Epithelial cell of umbilical artery (primary cell): ENCODE measurements around the gene GLOD4. TPM values are rescaled to one million over a fixed set of nuclear protein-coding genes. Genes with fewer than 3 reads are reported as not detected.

Source experiments
- total RNA-seq: library from RNA; depleted of rRNA; stranded (reverse); fragments of >200 nt; gene quantifications from 2 replicates; pipeline ENCODE4 v1.2.3, GENCODE V29; 2014

The GLOD4 gene, protein sequence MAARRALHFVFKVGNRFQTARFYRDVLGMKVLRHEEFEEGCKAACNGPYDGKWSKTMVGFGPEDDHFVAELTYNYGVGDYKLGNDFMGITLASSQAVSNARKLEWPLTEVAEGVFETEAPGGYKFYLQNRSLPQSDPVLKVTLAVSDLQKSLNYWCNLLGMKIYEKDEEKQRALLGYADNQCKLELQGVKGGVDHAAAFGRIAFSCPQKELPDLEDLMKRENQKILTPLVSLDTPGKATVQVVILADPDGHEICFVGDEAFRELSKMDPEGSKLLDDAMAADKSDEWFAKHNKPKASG
- 54.6 and 76.4 TPM in 2 replicates for total RNA-seq

DNA sequence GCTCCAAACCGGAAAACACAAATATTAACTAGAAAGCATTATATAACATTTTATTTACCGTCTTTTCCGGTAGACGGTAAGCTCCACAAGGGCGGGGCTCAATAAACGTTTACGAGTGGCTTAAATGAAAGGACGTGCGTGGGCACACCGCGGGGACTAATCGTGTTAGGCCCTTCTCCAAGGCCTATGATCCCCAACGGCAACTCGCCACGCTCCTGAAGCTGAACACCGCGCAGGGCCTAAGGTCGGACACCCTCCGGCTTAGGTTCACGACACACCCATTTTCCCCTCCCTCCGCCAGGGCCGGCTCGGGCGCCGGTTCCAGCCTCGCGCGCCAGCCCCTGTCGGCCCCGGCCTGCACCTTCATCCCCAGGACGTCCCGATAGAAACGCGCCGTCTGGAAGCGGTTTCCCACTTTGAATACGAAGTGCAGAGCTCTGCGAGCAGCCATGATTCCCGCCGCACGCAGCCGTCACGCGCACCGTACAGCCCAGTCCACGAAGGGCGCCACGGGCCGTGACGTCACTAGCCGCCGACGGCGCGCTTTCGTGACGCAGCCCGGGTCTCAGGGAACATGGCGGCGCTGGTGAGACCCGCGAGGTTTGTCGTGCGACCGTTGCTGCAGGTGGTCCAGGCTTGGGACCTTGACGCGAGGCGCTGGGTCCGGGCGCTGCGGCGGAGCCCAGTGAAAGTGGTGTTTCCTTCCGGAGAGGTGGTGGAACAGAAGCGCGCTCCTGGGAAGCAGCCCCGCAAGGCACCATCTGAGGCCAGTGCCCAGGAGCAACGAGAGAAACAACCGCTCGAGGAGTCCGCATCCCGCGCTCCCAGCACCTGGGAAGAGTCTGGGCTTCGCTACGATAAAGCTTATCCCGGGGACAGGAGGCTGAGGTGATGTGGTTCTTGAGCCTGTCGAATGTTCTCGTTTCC lies at the start of gene GLOD4, which contains the start of gene MRM3:
GLOD4 (minus strand) TSS at position 476 of the 927 bp plus-strand sequence; CDS start at position 451, 25 bp downstream.
MRM3 (plus strand) TSS at position 549 of the 927 bp plus-strand sequence; CDS start at position 575, 26 bp downstream.

DNA sequence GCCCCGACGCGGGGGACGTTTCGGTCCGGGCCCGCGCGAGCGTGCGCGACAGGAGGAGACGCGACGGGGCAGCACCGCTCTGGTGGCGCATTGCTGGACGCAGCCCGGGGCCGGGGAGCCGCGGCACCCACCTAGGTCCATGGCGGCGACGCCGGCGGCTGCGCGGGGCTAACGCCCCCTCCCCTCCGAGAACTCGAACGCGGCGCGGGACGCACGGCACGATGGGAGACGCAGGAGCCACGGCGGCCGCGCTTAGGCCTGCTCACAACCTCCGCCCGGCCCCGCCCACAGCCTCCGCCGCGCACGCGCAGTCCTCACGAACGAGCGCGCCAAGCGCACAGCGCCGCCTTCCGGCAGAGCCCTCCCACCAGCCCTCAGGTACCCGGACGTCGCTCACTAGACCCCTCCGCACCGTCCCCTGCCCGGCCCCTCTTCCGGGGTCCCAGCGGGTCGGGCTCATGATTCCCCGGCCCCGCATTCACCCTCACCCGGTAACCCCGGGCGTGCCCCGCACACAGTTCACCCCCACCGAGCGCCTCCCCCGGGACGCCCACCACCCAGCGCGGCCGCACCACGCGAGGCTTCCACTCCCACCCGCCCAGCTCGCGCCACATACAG lies 30.0 kb downstream of the GLOD4 start, which contains the start of gene GEMIN4:
GEMIN4 (minus strand) TSS at position 263 of the 618 bp plus-strand sequence; CDS start at position 141, 122 bp downstream.

DNA sequence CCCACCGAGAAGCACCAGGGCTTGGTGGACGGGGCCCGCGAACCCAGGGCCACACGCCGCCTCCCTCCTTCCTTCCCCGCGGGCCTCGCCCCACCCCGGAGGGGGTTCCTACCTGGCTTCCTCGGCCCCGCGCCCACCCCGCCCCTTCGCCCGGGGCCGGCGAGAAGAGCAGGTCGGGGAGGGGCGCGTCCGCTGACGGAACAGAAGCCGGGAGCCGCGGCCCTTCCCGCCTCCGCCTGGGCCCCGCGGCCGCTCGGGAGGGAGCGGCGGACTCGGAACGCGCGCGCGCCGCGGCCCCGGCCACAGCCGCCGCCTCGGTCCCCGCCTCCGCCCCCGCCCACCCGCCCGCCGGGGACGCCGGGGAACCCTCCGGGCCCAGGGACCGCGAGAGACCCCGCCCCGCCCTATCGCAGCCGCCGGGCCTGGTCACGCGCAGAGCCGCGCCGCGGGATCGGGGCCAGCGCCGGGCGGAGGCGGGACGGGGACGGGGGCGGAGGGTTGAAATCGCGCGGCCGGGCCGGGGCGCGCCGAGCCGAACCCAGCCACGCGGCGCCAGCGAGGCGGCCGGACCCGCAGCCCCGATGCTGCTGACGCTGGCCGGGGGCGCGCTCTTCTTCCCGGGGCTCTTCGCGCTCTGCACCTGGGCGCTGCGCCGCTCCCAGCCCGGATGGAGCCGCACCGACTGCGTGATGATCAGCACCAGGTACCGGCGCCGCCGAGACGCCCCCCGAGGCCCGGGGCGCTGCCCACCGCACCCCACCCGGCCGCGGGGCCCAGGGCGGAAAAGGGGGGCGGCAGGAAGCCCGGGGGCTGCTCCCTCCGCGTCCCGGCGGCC lies 49.8 kb downstream of the GLOD4 start, which contains the start of gene TLCD3A:
TLCD3A (plus strand) TSS at position 530 of the 835 bp plus-strand sequence; CDS start at position 582, 52 bp downstream.

Other genes starting within 250 kb of the GLOD4 start
- 15.3 and 24.5 TPM in 2 replicates for gene VPS53, start 67.4 kb downstream of the GLOD4 start, total RNA-seq
- gene TLCD3A, start 49.7 kb downstream of the GLOD4 start, total RNA-seq: 17.5 and 36.6 TPM in 2 replicates
- gene GEMIN4, start 30.0 kb downstream of the GLOD4 start, total RNA-seq: 16.6 and 20.5 TPM in 2 replicates
- 35.4 and 37.5 TPM in 2 replicates for gene MRM3, start 73 bp upstream of the GLOD4 start, total RNA-seq
- gene NXN, start 197.5 kb upstream of the GLOD4 start, total RNA-seq: 25.7 and 38.6 TPM in 2 replicates
- 24.5 and 25.0 TPM in 2 replicates for gene TIMM22, start 214.8 kb upstream of the GLOD4 start, total RNA-seq